DMS114 treated with DMSO at 0.1 percent for 48 hours (cell line): ENCODE measurements around the gene CCL18.
"Not testable (repeated sequence)": the region's sequence is repeated elsewhere in the genome, so short reads cannot be mapped to it uniquely, and the experiment has no call there.

Experiments used
- DNase-seq: peaks from one replicate; lab custom pipeline; 2025; ENCODE audit not compliant: unreplicated experiment; lab: John Stamatoyannopoulos, UW

The CCL18 gene

DNA sequence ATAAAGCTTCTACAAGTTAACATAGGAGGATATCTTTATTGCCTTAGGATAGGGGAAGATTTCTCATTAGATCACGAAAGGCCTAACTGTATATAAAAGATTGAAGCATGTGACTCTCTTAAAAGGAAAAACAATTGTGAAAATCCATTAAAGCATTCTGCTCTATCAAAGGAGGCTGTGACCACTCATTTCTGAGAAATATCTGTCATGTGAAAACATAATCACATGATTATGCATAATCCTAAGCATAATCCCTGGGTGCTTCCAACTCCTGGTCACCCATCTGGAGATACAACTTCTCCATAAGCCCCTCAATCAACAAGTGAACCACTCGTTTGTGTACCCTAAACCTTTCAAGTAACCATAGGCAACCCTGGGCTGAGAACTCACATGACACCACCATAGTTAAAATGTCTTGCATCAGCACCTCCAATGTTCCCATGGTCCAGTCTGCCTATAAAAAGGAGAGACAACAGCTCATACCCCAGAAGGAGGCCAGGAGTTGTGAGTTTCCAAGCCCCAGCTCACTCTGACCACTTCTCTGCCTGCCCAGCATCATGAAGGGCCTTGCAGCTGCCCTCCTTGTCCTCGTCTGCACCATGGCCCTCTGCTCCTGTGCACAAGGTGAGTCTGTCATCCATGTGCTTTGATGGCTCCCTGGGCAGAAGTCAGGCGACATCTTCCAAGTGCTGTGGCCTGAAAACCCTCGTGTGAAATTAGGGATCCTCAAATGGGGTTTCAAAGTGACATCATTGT, at the start of gene CCL18:
TSS of gene CCL18 (plus strand) at position 487 of the 756 bp plus-strand sequence. CDS start at position 558, 71 bp downstream.
- DNase-seq: no peak

DNA sequence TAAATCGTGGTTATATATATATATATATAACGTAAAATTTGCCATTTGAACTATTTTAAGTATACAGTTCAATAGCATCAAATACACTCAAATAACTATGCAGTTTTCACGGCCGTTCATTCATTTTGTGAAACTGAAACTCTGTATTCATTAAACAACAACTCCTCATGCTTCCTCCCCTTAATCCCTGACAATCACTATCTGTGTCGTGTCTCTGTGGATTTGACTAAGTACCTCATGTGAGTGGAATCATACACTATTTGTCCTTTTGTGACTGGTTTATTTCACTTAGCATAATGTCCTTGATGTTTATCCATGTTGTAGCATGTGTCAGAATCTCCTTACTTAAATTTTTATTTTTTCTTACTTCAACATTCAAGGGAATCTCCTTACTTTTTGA, 49.1 kb upstream of the CCL18 start:
- no peak for DNase-seq

GRCh38 chr17:36015895-36016294, 48.2 kb upstream of the CCL18 start:
- DNase-seq: not testable (repeated sequence)

GRCh38 chr17:36016555-36016954, 47.5 kb upstream of the CCL18 start:
- DNase-seq: no peak

DNA sequence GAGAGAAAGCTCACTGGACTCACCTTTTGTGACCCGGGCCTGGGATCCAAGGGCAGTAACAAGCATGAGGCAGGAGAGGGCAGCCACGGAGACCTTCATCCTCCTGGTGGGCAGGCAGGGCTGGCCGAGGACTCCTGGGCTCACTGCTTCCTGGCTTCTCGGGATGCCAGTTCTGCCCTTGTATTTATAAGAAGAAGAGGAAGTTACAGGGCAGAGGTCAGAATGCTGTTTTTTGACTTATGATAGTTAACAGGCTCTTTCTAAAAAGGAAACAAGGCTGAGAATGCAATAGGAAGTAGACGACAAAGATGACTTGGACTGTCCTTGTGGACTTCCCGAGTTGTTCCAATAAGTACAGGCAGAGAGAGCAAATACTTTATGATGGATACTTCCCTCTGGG, 46.3 kb upstream of the CCL18 start, which contains the start of gene CCL23:
TSS of gene CCL23 (minus strand) at position 174 of the 400 bp plus-strand sequence. CDS start at position 99, 75 bp downstream.
- DNase-seq: no peak

DNA sequence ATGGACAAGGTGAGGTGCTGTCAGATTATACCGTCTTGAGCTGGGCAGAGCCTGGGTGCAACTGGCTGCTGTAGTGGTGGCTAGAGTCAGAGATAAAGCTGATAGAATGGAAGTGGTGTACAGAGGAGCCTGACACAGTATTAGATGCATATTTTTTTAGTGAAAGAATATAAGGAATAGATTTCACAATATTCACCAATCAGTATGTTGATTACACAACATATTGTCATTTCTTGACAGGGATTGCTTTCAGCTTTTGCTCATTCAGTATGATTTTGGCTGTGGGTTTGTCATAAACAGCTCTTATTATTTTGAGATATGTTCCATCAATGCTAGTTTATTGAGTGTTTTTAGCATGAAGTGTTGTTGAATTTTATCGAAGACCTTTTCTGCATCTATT, 44.6 kb upstream of the CCL18 start:
- DNase-seq: no peak

GRCh38 chr17:36024106-36024869, 39.8 kb upstream of the CCL18 start:
- no peak for DNase-seq

GRCh38 chr17:36027761-36028160, 36.3 kb upstream of the CCL18 start:
- no peak for DNase-seq

GRCh38 chr17:36030956-36031355, 33.1 kb upstream of the CCL18 start:
- DNase-seq: no peak

- no peak for DNase-seq
Observed at GRCh38 chr17:36034127-36034526, 29.9 kb upstream of the CCL18 start.

DNA sequence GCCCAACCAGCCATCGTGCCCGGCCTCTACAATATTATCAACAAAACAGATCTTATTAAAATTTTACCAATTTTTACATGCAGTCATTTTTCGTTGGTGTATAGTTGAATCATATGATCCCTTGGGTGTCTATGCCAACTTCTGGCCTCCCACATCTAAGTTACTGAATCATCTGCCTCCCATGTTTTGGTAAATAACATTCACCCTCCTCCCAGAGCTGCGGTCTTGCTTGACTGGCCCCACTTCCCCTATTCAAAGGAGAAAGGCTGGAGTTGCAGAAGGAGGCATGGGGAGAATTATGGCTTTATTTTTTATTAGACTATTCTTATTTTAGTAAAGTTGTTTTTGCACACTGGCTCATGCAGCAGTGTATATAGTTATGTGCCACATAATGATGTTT, 27.8 kb upstream of the CCL18 start:
- DNase-seq: no peak

DNA sequence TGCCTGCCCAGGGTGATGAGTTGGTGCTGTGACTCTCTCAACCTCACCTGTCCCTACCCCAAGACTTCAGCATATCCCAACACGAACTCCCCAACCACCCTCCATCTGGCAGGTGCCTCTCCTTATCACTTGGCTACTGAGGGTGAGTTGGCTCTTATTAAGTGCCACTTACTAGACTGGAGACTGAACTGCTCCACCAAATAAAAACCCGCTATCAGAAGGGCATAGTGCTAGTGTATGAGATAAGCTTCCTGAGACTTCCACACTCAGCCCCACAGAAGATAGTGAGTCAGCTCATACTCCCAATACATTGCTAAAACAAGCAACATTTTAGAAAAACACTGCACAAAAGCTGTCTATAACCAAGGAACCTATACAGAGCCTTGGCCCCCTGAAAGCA, 16.0 kb upstream of the CCL18 start:
- DNase-seq: no peak

DNA sequence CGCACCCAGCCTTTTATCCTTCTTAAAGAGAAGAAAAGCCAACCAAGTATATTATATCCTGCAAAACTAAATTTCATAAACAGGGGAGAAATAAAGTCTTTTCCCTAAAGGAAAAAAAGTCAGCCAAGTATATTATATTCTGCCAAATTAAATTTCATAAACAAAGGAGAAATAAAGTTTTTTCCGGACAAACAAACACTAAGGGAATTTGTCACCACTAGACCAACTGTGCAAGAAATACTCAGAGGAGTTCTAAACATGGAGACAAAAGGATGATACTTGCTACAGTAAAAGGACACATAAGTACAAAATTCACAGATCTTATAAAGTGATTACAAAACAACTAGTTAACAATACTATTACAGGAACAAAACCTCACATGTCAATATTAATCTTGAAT, 14.4 kb upstream of the CCL18 start:
- DNase-seq: no peak

DNA sequence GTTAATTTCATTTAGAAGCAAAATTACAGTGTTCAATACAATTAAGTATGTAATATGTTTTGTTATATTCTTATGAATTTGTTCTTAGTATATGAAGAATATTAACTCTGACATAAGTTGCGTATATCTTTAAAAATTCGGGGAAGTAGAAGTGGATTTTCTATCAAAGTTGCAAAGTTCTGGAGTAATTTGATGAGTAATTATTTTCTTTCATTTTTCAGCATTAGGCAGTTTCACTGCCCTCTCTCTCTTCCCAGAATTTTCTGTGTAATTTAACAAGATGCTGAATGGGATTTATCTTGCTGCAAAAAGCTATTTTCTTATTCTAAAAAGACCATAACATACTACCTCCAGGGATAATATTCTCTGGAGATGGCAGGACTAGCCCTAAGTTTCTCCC, 8.9 kb upstream of the CCL18 start:
- no peak for DNase-seq

DNA sequence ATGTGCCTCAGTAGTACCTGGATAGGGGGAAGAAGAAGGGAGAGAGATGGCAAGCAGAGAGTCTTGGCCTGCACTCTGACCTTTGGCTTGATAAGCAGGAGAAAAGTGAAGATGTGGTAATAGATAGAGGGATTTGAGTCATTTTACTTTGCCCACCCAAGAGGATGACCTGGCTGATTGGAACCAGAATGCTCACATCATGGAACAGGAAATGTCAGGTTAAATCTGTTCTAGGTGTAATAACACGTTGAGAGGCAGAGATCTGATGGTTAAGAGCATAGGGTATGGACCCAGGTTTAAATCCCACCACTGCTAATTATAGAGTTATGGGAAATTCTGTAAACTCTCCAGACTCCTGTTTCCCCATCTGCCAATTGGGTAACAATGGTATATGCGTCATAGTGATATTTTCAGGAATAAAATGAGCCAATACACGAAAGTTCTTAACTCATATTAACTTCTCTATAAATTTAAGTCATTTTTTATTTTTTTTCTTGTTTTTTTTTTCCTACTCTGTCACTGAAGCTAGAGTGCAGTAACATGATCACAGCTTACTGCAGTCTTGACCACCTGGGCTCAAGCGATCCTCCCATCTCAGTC, 8.1 kb upstream of the CCL18 start:
- DNase-seq: no peak

GRCh38 chr17:36057911-36058310, 6.2 kb upstream of the CCL18 start:
- DNase-seq: no peak

- no peak for DNase-seq
Observed at GRCh38 chr17:36059406-36059805, 4.7 kb upstream of the CCL18 start.

- DNase-seq: no peak
Observed at GRCh38 chr17:36060816-36061215, 3.3 kb upstream of the CCL18 start.

GRCh38 chr17:36066365-36066985, 2.4 kb downstream of the CCL18 start:
- DNase-seq: no peak

- no peak for DNase-seq
Observed at GRCh38 chr17:36068524-36068923, 4.5 kb downstream of the CCL18 start.

- no peak for DNase-seq
Observed at GRCh38 chr17:36069136-36069535, 5.1 kb downstream of the CCL18 start.
